ENCODE measurements around the gene CES1.
"Not testable (repeated sequence)": the region's sequence is repeated elsewhere in the genome, so short reads cannot be mapped to it uniquely, and the experiment has no call there.

- not testable (repeated sequence) for TF ChIP-seq CTCF, POLR2A (IDR thresholded peaks at IDR 0.05)
These were observed 27.8 kb downstream of the CES1 start for GRCh38 chr16:55805104-55805503.

Data from uterus (tissue), 2 donors.